GM21786 (cell line): ENCODE data around the gene MLH3.

Experiments
- ATAC-seq: cut with Tn5 transposase; IDR thresholded peaks from one replicate; pipeline ENCODE4 v1.9.1; 2021; ENCODE audit not compliant: unreplicated experiment

The MLH3 gene

DNA sequence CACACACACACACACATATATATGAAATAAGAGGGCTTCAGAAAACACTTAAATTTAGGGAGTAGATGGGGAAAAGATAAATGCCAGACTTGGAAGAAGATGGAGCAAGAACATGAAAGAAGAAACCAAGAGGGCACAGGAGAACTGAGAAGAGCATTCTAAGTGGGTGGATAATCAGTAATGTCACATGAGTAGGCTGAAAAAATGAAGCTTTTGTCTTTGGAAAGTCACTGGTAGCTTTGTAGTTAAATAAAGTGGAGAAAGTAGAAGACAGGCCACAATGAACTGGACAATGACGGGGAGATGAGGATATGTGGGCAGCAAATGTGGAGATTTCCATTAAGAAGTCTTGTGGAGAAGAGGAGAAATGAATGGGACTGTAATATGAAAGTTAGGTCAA is 15.9 kb upstream of the MLH3 start:
- no peak for ATAC-seq

- ATAC-seq: no peak
These were observed 15.4 kb upstream of the MLH3 start for GRCh38 chr14:75066691-75067090.

GRCh38 chr14:75064205-75064567 is 12.9 kb upstream of the MLH3 start:
- no peak for ATAC-seq

DNA sequence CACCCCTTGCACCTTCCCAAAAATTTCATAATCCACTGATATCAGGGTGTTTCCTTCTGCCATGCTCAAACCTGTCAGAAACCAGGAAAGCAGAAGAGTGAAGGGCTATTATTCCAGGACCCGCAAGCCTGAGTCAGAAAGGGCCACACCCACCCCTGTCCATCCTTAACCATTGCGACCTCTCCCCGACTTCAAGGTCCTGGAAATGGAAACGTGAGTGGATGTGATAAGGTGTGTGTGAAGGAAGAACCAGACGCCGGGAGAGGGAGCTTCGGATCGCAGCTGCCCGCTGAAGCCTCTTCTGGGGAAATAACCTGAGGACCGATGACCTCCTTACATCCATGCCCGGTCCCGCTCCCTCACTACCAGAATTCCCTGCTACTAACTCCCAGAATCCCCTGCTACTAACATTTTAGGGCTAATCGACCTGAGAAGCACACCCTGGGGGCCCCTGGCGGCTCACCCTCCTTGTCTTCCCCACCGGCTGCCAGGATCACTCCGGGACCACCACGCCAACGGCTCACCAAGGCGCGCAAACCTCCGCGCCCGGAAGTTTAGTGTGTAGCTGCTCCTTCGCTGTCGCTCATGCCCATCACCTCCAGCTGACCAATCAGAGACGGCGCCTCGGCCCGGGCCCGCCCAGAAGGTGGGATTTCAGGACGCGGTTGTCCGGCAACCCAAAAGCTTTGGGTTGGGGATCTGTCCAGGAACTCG is 12.4 kb upstream of the MLH3 start, which contains the start of gene ACYP1:
Gene ACYP1 (minus strand): TSS at position 534 of the 714 bp plus-strand sequence. CDS start 471 bp downstream, at position 63.
- peak; percentile 98 for ATAC-seq

DNA sequence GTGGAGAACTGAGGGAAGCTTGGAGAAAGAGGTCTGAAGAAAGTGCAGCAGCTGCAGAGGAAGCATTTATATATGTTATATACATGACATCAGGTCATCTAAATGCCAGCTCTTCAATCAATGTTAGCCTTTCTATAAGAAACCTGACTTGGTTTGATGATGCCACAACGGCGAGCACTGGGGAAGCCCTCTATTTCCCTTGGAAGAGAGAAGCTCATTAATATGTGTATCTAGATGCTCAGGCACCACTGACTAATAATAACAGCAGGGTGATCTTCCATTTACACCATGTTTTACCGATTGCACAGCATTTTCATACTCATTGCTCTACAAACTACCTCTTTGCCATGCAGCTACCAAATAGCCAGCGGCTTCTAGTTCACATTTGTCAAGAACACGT is 11.7 kb upstream of the MLH3 start:
- ATAC-seq: no peak

DNA sequence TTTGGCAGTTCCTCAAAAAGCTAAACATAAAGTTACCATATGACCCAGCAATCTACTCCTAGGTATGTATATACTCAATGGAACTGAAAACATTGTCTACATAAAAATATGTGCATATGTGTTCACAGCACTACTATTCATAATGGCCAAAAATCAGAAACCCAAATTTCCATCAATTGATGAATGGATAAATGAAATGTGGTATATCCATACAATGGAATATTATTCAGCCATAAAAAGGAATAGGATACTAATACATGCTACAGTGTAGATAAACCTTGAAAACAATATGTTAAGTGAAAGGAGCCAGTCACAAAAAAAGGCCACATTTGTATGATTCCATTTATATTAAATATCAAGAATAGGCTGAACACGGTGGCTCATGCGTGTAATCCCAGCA is 9.2 kb upstream of the MLH3 start:
- no peak for ATAC-seq

GRCh38 chr14:75059642-75060041 is 8.4 kb upstream of the MLH3 start:
- no peak for ATAC-seq

- no peak for ATAC-seq
These were observed 3.2 kb upstream of the MLH3 start for GRCh38 chr14:75054421-75054820.

DNA sequence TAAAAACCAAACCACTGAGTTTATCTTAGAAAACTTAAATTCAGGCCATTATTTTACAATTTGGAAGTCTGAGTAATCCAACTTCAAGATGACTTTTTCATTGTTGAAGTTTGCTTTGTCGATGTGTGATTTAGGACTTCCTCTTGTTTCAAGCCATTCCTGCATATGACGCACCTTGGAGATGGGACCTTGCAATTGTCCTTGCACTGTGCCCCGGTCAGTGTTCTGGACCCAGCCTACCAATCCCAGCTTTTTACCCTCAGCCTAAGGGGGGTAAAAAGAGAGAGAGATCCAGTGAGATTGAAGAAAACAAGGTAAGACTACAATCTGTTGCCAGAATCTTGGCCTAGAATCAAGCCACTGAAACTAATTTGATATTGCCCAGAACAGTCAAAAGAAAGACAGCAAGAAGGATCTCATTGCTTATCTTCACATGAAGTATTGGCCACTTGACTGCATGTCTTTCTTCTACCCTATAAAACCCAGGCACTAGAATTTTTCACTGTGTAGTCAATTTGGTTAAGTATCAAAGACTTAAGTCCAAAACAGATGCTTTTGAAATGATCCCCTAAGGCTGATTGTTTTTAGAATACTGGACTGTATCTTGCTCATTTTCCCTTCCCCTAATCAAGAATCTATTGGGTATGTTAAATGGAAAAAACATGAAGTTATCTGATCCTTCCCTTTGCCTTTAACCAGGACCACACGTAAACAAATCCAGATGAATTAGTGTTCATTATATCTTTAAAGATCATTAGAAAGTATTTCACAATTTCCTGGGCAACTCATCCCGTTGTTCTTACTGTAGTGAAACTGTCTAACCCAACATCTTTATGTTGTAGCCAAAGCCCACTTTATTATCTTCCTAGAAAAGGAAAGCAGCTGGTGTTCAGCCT is 2.4 kb upstream of the MLH3 start:
- ATAC-seq: no peak

DNA sequence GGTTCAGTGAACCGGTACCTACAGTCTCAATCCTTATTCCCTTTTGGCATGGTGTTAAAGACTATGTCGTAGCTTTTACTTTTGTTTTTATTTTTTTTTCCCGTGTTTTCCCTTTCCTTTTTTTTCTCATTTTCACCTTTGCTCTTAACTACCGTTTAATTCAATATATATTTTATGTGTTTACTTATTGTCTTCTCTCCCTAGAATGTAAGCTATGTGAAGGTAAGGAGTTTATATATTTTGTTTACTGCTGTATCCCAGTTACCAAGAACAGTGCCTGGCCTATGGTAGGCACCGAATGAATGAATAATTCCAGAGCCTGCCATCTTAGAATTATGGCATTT is 261 bp upstream of the MLH3 start:
- ATAC-seq: no peak

- no peak for ATAC-seq
These were observed 1.5 kb downstream of the MLH3 start for GRCh38 chr14:75049731-75050201.

GRCh38 chr14:75049136-75049535 is 2.1 kb downstream of the MLH3 start:
- no peak for ATAC-seq

- no peak for ATAC-seq
These were observed 3.2 kb downstream of the MLH3 start for GRCh38 chr14:75048101-75048500.

DNA sequence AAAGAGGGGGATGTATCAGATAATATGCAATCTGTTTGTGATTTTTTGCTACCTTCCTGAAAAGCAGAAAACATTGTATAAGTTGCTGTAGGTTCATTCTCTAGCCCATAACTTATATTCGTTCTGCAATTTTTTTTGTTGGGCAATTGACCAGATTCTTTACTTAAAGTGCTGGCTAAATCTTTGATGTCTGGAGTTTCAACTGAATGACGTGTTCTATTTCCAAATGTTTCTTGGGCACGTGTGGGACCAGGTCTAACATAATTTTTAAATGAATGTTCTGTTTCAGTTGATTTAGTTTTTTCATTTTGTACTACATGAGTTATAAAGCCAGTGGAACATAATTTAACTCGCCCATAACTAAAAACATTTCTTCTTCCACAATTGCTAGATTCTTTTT is 3.8 kb downstream of the MLH3 start:
- ATAC-seq: no peak

- no peak for ATAC-seq
These were observed 4.4 kb downstream of the MLH3 start for GRCh38 chr14:75046899-75047298.

GRCh38 chr14:75046275-75046674 is 5.0 kb downstream of the MLH3 start:
- no peak for ATAC-seq

DNA sequence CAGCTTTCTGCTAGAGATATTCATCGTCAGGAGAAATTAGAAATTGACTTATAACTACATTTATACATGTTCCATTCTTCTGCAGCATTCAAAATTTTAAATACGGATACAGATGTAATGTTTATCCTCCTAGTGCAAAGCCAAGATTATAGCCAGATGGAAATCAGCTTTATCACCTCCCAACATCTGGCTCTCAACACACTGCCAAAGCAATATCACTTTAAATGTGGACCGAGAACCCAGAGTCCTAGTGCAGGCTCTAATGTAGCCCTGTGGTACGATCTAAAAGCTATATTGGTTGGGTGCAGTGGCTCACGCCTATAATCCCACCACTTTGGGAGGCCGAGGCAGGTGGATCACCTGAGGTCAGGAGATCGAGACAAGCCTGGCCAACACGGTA is 6.5 kb downstream of the MLH3 start:
- no peak for ATAC-seq

- no peak for ATAC-seq
These were observed 6.9 kb downstream of the MLH3 start for GRCh38 chr14:75044322-75044721.

- ATAC-seq: no peak
These were observed 9.2 kb downstream of the MLH3 start for GRCh38 chr14:75042035-75042434.

DNA sequence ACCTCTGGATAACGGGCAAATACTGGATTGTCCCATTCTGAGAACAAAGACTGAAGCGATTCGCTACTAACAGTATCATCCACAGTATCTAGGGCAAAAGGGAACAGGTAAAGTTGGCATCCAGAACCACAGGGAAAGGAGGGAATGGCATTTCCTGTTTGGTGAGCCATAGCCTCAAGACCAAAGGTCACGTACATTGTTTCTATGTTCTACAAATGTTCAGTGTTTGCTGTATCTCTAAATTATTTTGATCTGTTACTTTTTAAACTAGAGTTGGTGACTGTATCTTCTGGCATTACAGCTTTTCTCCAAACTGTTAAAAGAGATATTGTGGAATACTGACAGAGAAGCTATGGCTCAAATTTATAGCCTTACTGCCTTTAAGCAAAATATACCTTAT is 9.7 kb downstream of the MLH3 start:
- no peak for ATAC-seq

DNA sequence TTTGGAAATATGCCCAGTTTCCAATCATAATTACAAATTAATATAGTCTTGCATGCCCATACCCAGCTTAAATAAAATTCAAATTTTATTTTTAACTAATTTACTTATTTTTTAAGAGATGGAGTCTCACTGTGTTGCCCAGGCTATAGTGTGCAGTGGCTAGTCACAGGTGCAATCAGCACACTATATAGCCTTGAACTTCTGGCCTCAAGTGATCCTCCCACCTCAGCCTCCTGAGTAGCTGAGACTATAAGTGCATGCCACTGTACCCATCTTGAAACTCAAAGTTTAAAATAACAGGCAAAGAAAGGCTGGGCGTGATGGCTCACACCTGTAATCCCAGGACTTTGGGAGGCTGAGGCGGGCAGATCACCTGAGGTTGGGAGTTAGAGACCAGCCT is 10.3 kb downstream of the MLH3 start:
- ATAC-seq: no peak

DNA sequence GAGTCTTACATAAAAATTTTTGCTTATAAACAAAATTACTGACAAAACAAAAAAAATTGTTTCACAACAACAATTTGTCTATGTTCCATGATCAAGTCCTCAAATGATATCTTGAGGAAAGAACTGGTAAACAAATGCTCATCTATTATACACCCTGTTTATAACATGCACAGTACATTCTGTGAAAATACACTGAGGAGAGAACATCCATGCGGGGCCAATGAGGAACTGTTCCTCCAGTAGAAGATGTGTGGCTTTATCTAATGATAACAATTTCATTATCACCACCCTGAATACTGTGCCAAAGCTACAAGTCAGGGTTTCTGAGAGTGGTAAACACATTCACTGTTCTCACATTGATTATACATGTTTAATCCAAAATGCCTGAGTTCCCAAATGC is 10.8 kb downstream of the MLH3 start:
- no peak for ATAC-seq
